ENCODE results near the gene CHCHD6.

Gene CHCHD6

GRCh38 chr3:126961791-126962461 is 257.9 kb downstream of the CHCHD6 start:
- H3K27ac ChIP-seq: no peak overlapping the region

GRCh38 chr3:126962756-126963155 is 258.7 kb downstream of the CHCHD6 start:
- no peak overlapping the region for H3K27ac ChIP-seq
- TF ChIP-seq, protein P1, sequence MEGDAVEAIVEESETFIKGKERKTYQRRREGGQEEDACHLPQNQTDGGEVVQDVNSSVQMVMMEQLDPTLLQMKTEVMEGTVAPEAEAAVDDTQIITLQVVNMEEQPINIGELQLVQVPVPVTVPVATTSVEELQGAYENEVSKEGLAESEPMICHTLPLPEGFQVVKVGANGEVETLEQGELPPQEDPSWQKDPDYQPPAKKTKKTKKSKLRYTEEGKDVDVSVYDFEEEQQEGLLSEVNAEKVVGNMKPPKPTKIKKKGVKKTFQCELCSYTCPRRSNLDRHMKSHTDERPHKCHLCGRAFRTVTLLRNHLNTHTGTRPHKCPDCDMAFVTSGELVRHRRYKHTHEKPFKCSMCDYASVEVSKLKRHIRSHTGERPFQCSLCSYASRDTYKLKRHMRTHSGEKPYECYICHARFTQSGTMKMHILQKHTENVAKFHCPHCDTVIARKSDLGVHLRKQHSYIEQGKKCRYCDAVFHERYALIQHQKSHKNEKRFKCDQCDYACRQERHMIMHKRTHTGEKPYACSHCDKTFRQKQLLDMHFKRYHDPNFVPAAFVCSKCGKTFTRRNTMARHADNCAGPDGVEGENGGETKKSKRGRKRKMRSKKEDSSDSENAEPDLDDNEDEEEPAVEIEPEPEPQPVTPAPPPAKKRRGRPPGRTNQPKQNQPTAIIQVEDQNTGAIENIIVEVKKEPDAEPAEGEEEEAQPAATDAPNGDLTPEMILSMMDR (IDR thresholded peaks at IDR 0.05): no peak
- TF ChIP-seq ZFX (IDR thresholded peaks at IDR 0.05; ENCODE audit: borderline replicate concordance): no peak

More at GRCh38 chr3:126961791-126962461, 257.9 kb downstream of the CHCHD6 start:
- TF ChIP-seq ZFX (IDR thresholded peaks at IDR 0.05; ENCODE audit: borderline replicate concordance): no peak
- TF ChIP-seq, protein P1 (IDR thresholded peaks at IDR 0.05): no peak

DNA sequence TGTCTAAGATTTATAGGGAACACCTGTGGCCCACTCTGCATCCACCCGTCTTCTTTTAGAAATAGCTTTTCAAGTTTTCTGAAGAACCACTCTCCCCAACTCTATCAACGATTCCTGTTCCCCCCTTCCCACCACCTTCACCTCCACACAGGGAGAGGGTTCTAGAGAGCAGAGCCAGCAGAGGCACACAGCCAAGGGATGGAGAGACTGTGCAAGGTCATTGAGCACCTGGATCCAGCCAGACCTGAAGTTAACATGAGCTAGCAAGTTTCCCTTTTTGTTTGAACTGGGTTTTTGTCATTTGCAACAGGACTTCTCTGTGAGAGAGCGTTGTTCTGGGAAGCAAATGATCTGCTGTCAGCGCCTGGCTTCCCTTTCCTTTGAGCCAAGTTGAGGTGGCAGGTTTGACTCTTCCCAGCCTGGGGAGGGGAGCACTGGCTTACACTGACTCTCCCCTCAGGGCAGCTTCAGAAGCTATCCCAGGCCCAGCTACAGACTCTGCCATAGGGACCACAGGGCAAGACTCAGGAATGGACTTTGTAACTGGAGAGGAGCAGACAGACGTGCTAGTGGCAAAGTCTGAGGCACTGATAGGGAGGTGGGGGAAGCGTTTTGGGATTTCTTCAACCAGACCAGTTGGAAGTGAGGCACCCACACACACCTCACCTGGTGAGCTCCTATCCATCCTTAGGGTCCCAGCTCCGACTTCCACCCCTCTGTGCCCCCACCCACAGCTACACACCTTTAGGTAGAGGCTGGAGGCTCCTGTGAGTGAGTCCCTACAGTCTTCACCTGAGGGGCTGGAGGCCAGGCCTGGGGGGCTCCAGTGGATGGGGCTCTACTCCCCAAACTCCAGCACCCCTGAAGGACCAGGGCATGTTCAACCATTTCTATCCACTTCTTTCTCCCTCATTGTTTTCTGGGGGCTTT is 259.5 kb downstream of the CHCHD6 start:
- TF ChIP-seq ZFX (IDR thresholded peaks at IDR 0.05; ENCODE audit: borderline replicate concordance): no peak
- TF ChIP-seq, protein P1 (IDR thresholded peaks at IDR 0.05): no peak
- no peak overlapping the region for H3K27ac ChIP-seq

- no peak for TF ChIP-seq ZFX (IDR thresholded peaks at IDR 0.05; ENCODE audit: borderline replicate concordance)
- TF ChIP-seq, protein P1 (IDR thresholded peaks at IDR 0.05): no peak
- no peak overlapping the region for H3K27ac ChIP-seq
Observed at GRCh38 chr3:126964261-126964660, 260.2 kb downstream of the CHCHD6 start.

DNA sequence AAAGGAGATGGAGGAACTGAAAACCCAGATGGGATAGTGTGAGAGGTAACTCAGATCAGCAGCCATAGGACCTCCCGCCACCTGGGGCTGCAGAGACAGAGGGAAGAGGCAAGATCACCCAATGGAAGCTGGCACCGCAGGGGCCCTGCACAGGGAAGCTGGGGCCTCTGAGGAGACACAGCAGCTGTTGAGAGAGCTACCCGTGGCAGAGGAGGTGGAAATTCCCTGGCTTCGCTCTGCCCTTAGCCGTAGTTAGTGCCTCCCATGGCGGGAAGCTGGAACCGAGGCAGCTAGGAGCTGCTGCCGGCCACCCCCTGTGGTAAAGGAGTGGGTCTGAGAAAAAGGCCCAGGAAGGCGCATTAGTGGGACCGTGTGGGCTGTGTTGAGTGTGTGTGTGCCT is 260.9 kb downstream of the CHCHD6 start:
- no peak overlapping the region for H3K27ac ChIP-seq
- no peak for TF ChIP-seq ZFX (IDR thresholded peaks at IDR 0.05; ENCODE audit: borderline replicate concordance)
- TF ChIP-seq, protein P1 (IDR thresholded peaks at IDR 0.05): no peak

GRCh38 chr3:126965526-126966080 is 261.6 kb downstream of the CHCHD6 start:
- H3K27ac ChIP-seq: no peak overlapping the region
- TF ChIP-seq, protein P1 (IDR thresholded peaks at IDR 0.05): no peak
- no peak for TF ChIP-seq ZFX (IDR thresholded peaks at IDR 0.05; ENCODE audit: borderline replicate concordance)
